GM23248 (cell line): ENCODE results near the gene CTNNBIP1.

Experiments used
- EZH2 ChIP-seq: fragments of 200-600 bp; sonication (generic); IDR thresholded peaks from 2 replicates; pipeline ENCODE4 v1.6.1; 2018; ENCODE audit warnings: antibody characterized with exemption, mild to moderate bottlenecking; ENCODE audit not compliant: insufficient read depth, poor library complexity, severe bottlenecking
- EZH2phosphoT487 ChIP-seq: fragments of 200-600 bp; sonication (generic); IDR thresholded peaks from 2 replicates; pipeline ENCODE4 v1.6.1; 2018; ENCODE audit warnings: antibody characterized with exemption, moderate library complexity, mild to moderate bottlenecking, low read depth; ENCODE audit not compliant: insufficient read depth

DNA sequence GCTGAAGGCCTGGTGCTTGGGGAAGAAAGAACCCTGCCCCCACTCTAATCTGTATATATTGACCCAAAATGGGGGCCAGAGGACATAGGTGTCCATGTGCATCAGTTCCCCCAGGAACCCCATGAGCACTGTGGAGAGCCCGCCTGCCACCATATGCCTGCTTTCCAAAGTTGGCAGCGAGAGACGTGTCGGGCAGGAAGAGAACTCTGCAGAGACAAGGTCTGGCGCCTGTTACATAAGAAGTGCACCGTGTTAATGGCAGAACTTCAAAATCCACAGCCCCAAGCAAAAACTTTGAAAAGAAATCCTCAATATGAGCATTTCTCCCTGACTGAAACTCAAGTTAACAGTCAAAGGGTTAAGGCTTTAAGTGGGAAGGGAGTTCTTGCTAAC is 8.0 kb downstream of the CTNNBIP1 start:
- TF ChIP-seq EZH2, result no peak
- TF ChIP-seq EZH2phosphoT487, result no peak
